ENCODE data around the gene DNAH9.

Gene DNAH9

GRCh38 chr17:11757815-11758214 lies 159.5 kb downstream of the DNAH9 start:
- no peak for DNase-seq (ENCODE audit: low read depth in 2 of 2)

GRCh38 chr17:11768106-11768505 lies 169.8 kb downstream of the DNAH9 start:
- no peak for DNase-seq (ENCODE audit: low read depth in 2 of 2)

- DNase-seq (ENCODE audit: low read depth in 2 of 2), result no peak
Measured at GRCh38 chr17:11768981-11769380, 170.7 kb downstream of the DNAH9 start.

- no peak for DNase-seq (ENCODE audit: low read depth in 2 of 2)
Measured at GRCh38 chr17:11772031-11772430, 173.8 kb downstream of the DNAH9 start.

- DNase-seq (ENCODE audit: low read depth in 2 of 2), result no peak
Measured at GRCh38 chr17:11779892-11780291, 181.6 kb downstream of the DNAH9 start.

GRCh38 chr17:11780621-11781020 lies 182.4 kb downstream of the DNAH9 start:
- DNase-seq (ENCODE audit: low read depth in 2 of 2), result no peak

- DNase-seq (ENCODE audit: low read depth in 2 of 2), result no peak
Measured at GRCh38 chr17:11786711-11787438, 188.6 kb downstream of the DNAH9 start.

- DNase-seq (ENCODE audit: low read depth in 2 of 2), result no peak
Measured at GRCh38 chr17:11795906-11796305, 197.6 kb downstream of the DNAH9 start.

GRCh38 chr17:11797803-11798202 lies 199.5 kb downstream of the DNAH9 start:
- no peak for DNase-seq (ENCODE audit: low read depth in 2 of 2)

GRCh38 chr17:11803231-11803969 lies 205.1 kb downstream of the DNAH9 start:
- DNase-seq (ENCODE audit: low read depth in 2 of 2), result no peak

- no peak for DNase-seq (ENCODE audit: low read depth in 2 of 2)
Measured at GRCh38 chr17:11805138-11805537, 206.9 kb downstream of the DNAH9 start.

GRCh38 chr17:11805952-11806351 lies 207.7 kb downstream of the DNAH9 start:
- DNase-seq (ENCODE audit: low read depth in 2 of 2), result no peak

GRCh38 chr17:11807606-11808005 lies 209.3 kb downstream of the DNAH9 start:
- DNase-seq (ENCODE audit: low read depth in 2 of 2), result no peak

GRCh38 chr17:11813278-11813677 lies 215.0 kb downstream of the DNAH9 start:
- DNase-seq (ENCODE audit: low read depth in 2 of 2), result no peak

- no peak for DNase-seq (ENCODE audit: low read depth in 2 of 2)
Measured at GRCh38 chr17:11813871-11814270, 215.6 kb downstream of the DNAH9 start.

GRCh38 chr17:11814655-11815262 lies 216.5 kb downstream of the DNAH9 start:
- no peak for DNase-seq (ENCODE audit: low read depth in 2 of 2)

- DNase-seq (ENCODE audit: low read depth in 2 of 2), result no peak
Measured at GRCh38 chr17:11816409-11816808, 218.1 kb downstream of the DNAH9 start.

GRCh38 chr17:11823862-11824261 lies 225.6 kb downstream of the DNAH9 start:
- no peak for DNase-seq (ENCODE audit: low read depth in 2 of 2)

GRCh38 chr17:11825572-11826209 lies 227.4 kb downstream of the DNAH9 start:
- DNase-seq (ENCODE audit: low read depth in 2 of 2), result no peak

GRCh38 chr17:11832401-11833137 lies 234.3 kb downstream of the DNAH9 start:
- no peak for DNase-seq (ENCODE audit: low read depth in 2 of 2)

- DNase-seq (ENCODE audit: low read depth in 2 of 2), result no peak
Measured at GRCh38 chr17:11836508-11836907, 238.2 kb downstream of the DNAH9 start.

- DNase-seq (ENCODE audit: low read depth in 2 of 2), result no peak
Measured at GRCh38 chr17:11840052-11840451, 241.8 kb downstream of the DNAH9 start.
